HL-60 (cell line): Measurements from ENCODE around the gene PSMA3.

Experiments
- DNase-seq, 2 experiments: peaks; one replicate each; pipeline ENCODE4 v3.0.0-alpha.2; 2010 to 2020; ENCODE audit warnings: low read depth in 1 of 2, low spot score in 1 of 2
- H3K27ac ChIP-seq: fragments of 250-450 bp; sonication (Bioruptor Pico); replicated peaks from 2 replicates; pipeline ENCODE4 v1.5.1; 2020; ENCODE audit warnings: mild to moderate bottlenecking, moderate library complexity
- H3K27me3 ChIP-seq: fragments of 250-450 bp; sonication (Bioruptor Pico); 2 replicates; pipeline ENCODE4 v1.5.1; 2021; ENCODE audit warnings: mild to moderate bottlenecking, moderate library complexity; ENCODE audit not compliant: insufficient read depth, poor library complexity, severe bottlenecking
- H3K4me3 ChIP-seq: replicated peaks from 2 replicates; pipeline ENCODE4 v1.5.1; 2011; ENCODE audit warnings: mild to moderate bottlenecking, control low read depth, low read length; ENCODE audit not compliant: insufficient read depth
- GABPA ChIP-seq: IDR thresholded peaks from 2 replicates; pipeline ENCODE4 v1.6.1; 2012; ENCODE audit warnings: low read depth
- POLR2AphosphoS5 ChIP-seq: IDR thresholded peaks from 2 replicates; pipeline ENCODE4 v1.6.1; 2012; ENCODE audit warnings: low read depth
- REST ChIP-seq: IDR thresholded peaks from 2 replicates; pipeline ENCODE4 v1.6.1; 2012; ENCODE audit warnings: low read depth; ENCODE audit not compliant: insufficient replicate concordance
- SPI1 ChIP-seq: IDR thresholded peaks from 2 replicates; pipeline ENCODE4 v1.6.1; 2012; ENCODE audit warnings: low read depth, mild to moderate bottlenecking, borderline replicate concordance
- TF ChIP-seq, protein P1 (sequence below): IDR thresholded peaks from one replicate; pipeline ENCODE4 v1.5.1; 2011; ENCODE audit warnings: low read length, control low read depth, inconsistent platforms; ENCODE audit not compliant: insufficient read depth

Gene PSMA3

DNA sequence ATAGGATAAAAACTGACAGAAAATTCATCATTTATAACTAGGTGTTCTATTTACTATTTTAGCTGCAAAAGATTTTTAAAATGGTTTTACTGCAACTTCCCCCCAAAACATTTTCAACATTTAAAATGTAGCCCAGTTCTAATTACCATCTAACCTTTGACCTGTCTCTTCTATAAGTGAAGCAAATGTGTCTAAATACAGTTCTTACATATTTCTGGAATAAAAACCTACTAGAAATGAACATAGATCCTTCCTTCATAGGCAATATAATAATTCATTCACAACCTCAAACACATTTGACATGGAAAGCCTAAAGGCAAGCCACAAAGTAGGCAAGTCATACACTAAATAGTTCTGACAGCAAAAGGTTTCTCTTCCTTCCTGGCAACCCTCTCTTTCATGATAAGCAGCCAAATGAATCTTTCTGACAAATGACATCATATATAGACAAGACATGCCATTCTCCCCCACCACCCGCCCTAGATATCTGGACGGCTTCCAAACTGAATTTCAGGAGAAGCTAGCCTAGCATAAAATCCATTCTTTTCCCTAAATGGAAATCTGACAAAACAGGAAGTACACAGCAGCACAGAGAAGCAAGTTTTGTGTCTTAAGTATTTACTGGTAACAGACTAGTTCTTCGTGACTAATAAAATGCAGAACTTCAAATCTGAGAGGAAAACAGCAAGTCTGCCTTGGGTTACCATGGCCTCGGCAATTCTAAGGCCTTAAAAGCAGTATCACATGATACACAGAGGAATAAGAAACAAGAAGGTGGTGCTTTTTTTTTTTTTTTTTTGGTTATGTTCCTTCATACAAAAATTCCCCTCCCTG lies 36.5 kb downstream of the PSMA3 start:
- Histone ChIP-seq H3K27ac (peak overlapping the region; percentile 54), H3K4me3 (no peak overlapping the region), H3K27me3 (no peaks in the 10 kb centered on the region)
- peak; percentile 39; the same call in 1 of the 2 replicates for TF ChIP-seq SPI1
- TF ChIP-seq, protein P1, sequence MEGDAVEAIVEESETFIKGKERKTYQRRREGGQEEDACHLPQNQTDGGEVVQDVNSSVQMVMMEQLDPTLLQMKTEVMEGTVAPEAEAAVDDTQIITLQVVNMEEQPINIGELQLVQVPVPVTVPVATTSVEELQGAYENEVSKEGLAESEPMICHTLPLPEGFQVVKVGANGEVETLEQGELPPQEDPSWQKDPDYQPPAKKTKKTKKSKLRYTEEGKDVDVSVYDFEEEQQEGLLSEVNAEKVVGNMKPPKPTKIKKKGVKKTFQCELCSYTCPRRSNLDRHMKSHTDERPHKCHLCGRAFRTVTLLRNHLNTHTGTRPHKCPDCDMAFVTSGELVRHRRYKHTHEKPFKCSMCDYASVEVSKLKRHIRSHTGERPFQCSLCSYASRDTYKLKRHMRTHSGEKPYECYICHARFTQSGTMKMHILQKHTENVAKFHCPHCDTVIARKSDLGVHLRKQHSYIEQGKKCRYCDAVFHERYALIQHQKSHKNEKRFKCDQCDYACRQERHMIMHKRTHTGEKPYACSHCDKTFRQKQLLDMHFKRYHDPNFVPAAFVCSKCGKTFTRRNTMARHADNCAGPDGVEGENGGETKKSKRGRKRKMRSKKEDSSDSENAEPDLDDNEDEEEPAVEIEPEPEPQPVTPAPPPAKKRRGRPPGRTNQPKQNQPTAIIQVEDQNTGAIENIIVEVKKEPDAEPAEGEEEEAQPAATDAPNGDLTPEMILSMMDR = no peak
- peak in 1 of 2 experiments; percentile 66 for DNase-seq

GRCh38 chr14:58281969-58282368 lies 37.3 kb downstream of the PSMA3 start:
- H3K27ac ChIP-seq = peak overlapping the region; percentile 54
- no peak overlapping the region for H3K4me3 ChIP-seq
- H3K27me3 ChIP-seq = no peaks in the 10 kb centered on the region
- no peak for TF ChIP-seq SPI1
- no peak for DNase-seq

DNA sequence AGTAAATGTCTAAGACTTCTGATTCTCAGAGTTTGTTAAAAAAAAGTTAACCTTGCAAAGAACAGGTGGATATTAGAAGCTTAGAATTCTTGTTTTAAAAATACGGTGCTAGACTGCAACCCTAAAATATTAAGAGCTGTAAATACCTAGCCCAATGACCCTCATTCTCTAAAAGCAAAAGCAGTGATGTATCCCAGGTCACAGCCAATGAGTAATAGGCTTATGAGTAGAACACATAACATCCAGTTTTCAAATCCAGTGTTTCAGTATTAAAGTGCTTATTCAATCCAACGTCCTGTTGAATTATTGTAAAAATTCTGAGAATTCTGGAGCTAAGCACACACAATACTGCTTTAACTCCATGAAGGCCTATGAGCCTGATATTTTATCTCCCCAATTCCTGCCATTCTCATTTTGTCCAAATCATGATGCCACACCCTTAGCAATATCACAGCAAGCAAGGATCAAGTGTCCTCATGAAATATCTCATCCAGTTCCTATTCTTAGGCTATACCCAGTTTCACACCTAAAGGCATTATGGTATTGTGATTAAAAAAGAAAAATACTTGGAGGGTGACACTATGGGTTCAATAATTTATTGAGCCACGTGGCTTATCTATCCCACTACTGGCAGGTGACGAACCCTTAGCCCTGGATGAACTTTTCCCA lies 38.4 kb downstream of the PSMA3 start:
- Histone ChIP-seq H3K27me3 (no peaks in the 10 kb centered on the region), H3K4me3 (no peak overlapping the region), H3K27ac (peak overlapping the region; percentile 26)
- TF ChIP-seq GABPA = no peak
- no peak for TF ChIP-seq SPI1
- TF ChIP-seq, protein P1 = no peak
- DNase-seq = no peak

DNA sequence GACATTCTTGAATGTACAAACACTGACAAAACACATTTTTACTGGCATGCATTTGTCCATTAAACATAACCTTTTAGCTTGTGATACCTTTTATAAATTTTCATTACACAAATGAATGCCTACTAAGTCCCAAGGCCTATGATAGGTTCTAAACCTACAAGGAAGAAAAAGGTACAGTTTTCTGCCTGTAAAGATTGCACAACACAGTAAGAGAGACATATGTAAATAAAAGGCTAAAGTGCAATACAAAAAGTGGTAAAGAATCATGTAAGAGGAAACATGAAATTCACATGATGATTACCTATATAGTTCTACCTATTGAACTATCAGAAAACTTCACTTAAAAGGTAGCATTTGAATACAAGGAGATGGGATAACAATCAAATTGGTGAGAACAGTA lies 39.1 kb downstream of the PSMA3 start:
- no peak for DNase-seq
- Histone ChIP-seq H3K4me3 (no peak overlapping the region), H3K27me3 (no peaks in the 10 kb centered on the region), H3K27ac (no peak overlapping the region)
- TF ChIP-seq POLR2AphosphoS5 (no peak), GABPA (no peak), SPI1 (no peak), REST (no peak)
- TF ChIP-seq, protein P1 = no peak

DNA sequence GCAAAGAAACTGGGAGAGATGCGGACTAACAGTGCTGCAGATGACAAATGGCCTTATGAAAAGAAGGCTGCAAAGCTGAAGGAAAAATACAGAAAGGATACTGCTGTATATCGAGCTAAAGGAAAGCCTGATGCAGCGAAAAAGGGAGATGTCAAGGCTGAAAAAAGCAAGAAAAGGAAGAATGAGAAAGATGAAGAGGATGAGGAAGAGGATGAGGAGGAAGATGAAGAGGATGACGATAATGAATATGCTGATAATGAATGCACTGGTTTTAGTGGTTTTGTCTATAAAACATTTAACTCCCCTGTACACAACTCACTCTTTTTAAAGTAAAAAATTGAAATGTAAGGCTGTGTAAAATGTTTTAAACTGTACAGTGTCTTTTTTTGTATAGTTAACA lies 40.5 kb downstream of the PSMA3 start:
- no peaks in the 10 kb centered on the region for H3K27me3 ChIP-seq
- H3K27ac ChIP-seq = no peak overlapping the region
- TF ChIP-seq GABPA = no peak
- H3K4me3 ChIP-seq = no peak overlapping the region
- DNase-seq = no peak
